Activated naive CD8-positive, alpha-beta T cell treated with anti-CD3 and anti-CD28 coated beads, Interleukin-2, amount 10 ng/mL, durations not matched to agents 7 days and 5 days (primary cell): ENCODE results near the gene USP49. TPM values are rescaled to one million over a fixed set of nuclear protein-coding genes. Genes with fewer than 3 reads are reported as not detected.

Experiments
- ATAC-seq: fragments of 150-1000 bp; cut with Tn5 transposase; one replicate; pipeline ENCODE4 v1.10.0; 2021; ENCODE audit warnings: low read depth, moderate library complexity
- POLR2A ChIA-PET: fragments of 350-600 bp; sonication (Branson Sonifier 250); formaldehyde crosslinking; loops from one replicate; lab custom pipeline; 2021; ENCODE audit warnings: antibody characterized with exemption; lab: Charles Lee
- DNase-seq: peaks from one replicate; pipeline ENCODE4 v3.0.0; 2021
- H3K27ac Mint-ChIP-seq: one replicate; pipeline ENCODE4 v1.8.0; 2022; ENCODE audit warnings: mild to moderate bottlenecking, mixed read lengths
- H3K27me3 Mint-ChIP-seq: one replicate; pipeline ENCODE4 v1.8.0; 2022; ENCODE audit warnings: mild to moderate bottlenecking, moderate library complexity, mixed read lengths
- H3K36me3 Mint-ChIP-seq: one replicate; pipeline ENCODE4 v1.8.0; 2021; ENCODE audit warnings: mild to moderate bottlenecking, mixed read lengths
- H3K4me1 Mint-ChIP-seq: one replicate; pipeline ENCODE4 v1.8.0; 2021; ENCODE audit warnings: mixed read lengths
- H3K4me3 Mint-ChIP-seq: one replicate; pipeline ENCODE4 v1.8.0; 2022; ENCODE audit warnings: mild to moderate bottlenecking, moderate library complexity, mixed read lengths
- H3K9me3 Mint-ChIP-seq: one replicate; pipeline ENCODE4 v1.8.0; 2021; ENCODE audit warnings: mixed read lengths
- total RNA-seq, 2 experiments: library from RNA; stranded (reverse); gene quantifications; one replicate each; pipeline ENCODE4 v1.2.3, GENCODE V29; 2021

Gene USP49
- total RNA-seq, 2 experiments from 2014 or later, result 5.8 to 6.9 TPM

DNA sequence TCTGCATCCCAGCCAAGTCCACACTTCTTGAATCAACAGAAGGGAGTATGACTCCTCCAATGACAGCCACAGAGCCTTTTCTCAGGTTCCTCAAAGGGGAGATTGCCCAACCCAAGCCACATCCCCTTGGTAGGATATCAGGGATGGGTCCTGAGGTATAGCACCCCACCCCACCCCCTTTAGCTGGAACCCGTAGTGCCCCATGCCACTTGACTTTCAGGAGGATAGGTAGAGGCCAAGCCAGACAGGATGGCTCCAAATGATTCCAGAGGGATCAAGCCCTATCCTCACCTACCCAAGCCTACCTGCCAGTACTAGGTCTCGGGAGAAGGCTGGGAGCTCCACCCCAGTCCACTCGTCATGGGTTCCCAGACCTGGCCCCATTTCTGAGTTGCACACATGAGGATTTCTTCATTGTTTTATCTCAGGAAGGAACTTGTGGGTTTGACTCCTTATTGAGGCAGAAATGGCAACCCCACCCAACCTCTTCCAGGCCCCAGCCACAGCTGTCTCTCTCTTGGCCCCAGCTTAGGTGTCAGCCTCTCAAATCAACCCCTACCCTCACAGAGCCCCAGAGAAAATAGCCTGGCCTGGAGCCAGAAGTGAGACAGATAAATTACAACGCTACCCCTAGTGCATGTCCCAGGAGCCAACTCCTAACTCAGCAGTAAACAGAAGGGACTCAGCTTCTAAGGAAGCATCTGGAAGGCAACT lies 42.8 kb upstream of the USP49 start:
- Mint-ChIP-seq H3K27ac (peak overlapping the region; percentile 94), H3K4me1 (peaks cover 50% of the 10 kb centered on the region), H3K4me3 (peak overlapping the region; percentile 100), H3K27me3 (no peaks in the 10 kb centered on the region), H3K36me3 (peaks cover 60% of the 10 kb centered on the region), H3K9me3 (no peaks in the 10 kb centered on the region)
- POLR2A ChIA-PET, result interaction anchor here (0.5 to 20.2 kb wide), 10 partner anchors 13 to 103 kb away, joined by 4 to 556 read pairs (median 12); partner anchors contain the start of genes BYSL, MED20 and TAF8
- DNase-seq (peak; percentile 53), ATAC-seq (peak; percentile 6)

DNA sequence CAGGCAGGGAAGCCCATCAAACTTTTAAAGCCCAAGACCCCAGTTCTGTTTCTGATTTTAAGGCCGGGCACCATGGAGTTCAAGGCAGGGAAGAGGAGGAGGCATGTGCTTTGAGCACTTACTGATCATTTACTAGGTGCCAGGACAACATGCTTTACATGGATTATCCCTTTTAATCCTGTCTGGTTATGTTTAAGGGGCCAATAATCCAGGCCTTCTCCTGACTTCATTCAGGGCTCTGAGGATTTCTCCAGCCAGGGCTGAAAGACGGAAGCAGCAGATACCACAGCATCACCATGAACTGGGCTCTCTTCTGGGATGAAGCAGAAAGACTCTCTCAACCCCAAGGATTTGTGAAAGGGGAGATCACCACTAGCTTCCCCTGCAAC lies 42.3 kb upstream of the USP49 start:
- H3K9me3 Mint-ChIP-seq, result no peaks in the 10 kb centered on the region
- POLR2A ChIA-PET, result interaction anchor here (1.2 to 20.2 kb wide), 7 partner anchors 12 to 151 kb away, joined by 3 to 556 read pairs (median 38); partner anchors contain the start of genes BYSL, MED20 and TAF8
- peak overlapping the region; percentile 100 for H3K4me3 Mint-ChIP-seq
- peaks cover 51% of the 10 kb centered on the region for H3K4me1 Mint-ChIP-seq
- H3K27ac Mint-ChIP-seq, result peak overlapping the region; percentile 94
- no peaks in the 10 kb centered on the region for H3K27me3 Mint-ChIP-seq
- DNase-seq (no peak), ATAC-seq (no peak)
- peaks cover 64% of the 10 kb centered on the region for H3K36me3 Mint-ChIP-seq

DNA sequence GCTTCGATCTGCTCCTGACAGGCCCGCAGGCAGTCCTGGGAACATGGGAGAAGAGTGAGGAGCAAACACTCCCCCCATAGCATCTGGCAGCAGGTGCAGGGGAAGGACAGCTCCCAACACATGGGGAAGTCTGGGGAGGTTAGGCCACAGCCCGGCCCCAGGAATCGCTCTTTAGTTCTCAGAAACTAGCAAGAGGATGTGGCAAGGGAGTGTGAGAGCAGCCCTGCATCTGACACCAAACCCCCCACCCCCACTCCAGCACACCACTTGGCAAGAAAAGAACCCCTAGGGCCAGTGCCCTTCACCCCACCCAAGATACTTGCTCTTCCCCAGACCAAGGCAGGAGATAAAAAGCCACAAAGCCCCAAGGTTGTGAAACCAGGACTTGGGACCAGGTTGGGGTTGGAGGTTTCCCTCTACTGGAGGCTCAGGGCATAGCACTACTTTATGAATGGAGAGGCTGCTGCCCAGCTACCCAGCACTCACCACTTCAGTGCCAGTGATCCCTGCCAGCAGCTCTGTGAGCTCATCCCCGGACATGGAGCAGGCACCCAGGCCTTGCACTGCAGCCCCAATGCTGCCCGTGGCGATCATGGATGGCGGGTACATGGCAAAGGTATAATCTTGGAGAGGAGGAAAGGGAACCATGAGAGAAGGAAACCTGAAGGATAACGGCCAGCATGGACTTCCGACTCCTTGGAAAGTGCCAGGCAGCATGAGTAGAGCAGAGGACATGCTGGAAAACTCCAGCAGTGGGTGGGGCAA lies 41.1 kb upstream of the USP49 start:
- H3K27ac Mint-ChIP-seq, result peak overlapping the region; percentile 90
- DNase-seq (peak; percentile 80), ATAC-seq (peak; percentile 76)
- POLR2A ChIA-PET, result interaction anchor here (0.6 to 20.2 kb wide), 14 partner anchors 11 to 168 kb away, joined by 3 to 556 read pairs (median 4); partner anchors contain the start of genes BYSL, MED20, TAF8 and USP49
- peaks cover 74% of the 10 kb centered on the region for H3K36me3 Mint-ChIP-seq
- no peaks in the 10 kb centered on the region for H3K27me3 Mint-ChIP-seq
- H3K9me3 Mint-ChIP-seq, result no peaks in the 10 kb centered on the region
- peaks cover 56% of the 10 kb centered on the region for H3K4me1 Mint-ChIP-seq
- H3K4me3 Mint-ChIP-seq, result peak overlapping the region; percentile 100

DNA sequence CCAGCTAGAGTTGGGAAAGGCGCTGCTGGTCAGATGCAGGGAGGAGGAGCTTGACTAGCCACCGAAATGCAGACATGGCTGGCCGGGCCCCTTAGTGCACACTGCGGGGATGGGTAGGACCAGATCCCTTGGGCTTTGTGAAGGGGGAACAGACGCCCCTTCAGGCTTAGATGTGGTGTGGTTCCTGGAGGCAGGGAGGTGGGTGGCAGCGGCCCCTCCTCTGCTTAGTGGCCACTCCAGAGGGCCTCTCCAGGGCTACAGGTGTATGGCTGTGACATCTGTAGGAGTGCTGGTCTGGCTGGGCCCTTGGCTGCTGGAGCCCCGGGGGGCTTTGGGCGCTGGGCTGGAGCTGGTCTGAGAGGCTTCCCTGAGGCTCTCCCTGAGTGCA lies 40.5 kb upstream of the USP49 start:
- Mint-ChIP-seq H3K36me3 (peaks cover 75% of the 10 kb centered on the region), H3K4me3 (peak overlapping the region; percentile 100), H3K9me3 (no peaks in the 10 kb centered on the region), H3K27ac (peak overlapping the region; percentile 90), H3K27me3 (no peaks in the 10 kb centered on the region), H3K4me1 (peaks cover 57% of the 10 kb centered on the region)
- DNase-seq, result no peak
- POLR2A ChIA-PET, result interaction anchor here (0.8 to 20.2 kb wide), 12 partner anchors 11 to 168 kb away, joined by 3 to 556 read pairs (median 6); partner anchors contain the start of genes BYSL, MED20, TAF8 and TOMM6
- ATAC-seq, result no peak

DNA sequence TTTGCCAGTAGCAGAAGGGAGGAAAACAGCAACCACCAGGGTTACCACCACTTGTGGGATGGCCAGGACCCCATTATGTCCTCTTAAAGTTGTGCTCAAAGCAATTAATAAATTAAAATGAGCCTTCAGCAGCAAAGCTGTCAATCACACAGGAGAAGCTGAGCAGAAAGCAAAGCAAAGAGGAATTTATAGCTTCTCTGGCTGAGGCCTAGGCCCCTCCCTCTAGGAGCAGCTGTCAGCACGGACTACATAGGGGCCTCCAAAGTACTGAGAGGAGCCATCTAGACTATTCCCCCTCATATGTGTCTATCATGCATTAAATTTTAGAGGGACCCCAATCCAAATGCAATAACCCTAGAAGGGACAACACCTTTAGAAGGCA lies 40.0 kb upstream of the USP49 start:
- POLR2A ChIA-PET, result interaction anchor here (0.8 to 20.2 kb wide), 9 partner anchors 10 to 148 kb away, joined by 3 to 556 read pairs (median 8); partner anchors contain the start of genes BYSL, MED20, TAF8 and TOMM6
- ATAC-seq (no peak), DNase-seq (no peak)
- Mint-ChIP-seq H3K27me3 (no peaks in the 10 kb centered on the region), H3K9me3 (no peaks in the 10 kb centered on the region), H3K4me1 (peaks cover 57% of the 10 kb centered on the region), H3K27ac (peak overlapping the region; percentile 90), H3K36me3 (peaks cover 70% of the 10 kb centered on the region), H3K4me3 (peak overlapping the region; percentile 100)

DNA sequence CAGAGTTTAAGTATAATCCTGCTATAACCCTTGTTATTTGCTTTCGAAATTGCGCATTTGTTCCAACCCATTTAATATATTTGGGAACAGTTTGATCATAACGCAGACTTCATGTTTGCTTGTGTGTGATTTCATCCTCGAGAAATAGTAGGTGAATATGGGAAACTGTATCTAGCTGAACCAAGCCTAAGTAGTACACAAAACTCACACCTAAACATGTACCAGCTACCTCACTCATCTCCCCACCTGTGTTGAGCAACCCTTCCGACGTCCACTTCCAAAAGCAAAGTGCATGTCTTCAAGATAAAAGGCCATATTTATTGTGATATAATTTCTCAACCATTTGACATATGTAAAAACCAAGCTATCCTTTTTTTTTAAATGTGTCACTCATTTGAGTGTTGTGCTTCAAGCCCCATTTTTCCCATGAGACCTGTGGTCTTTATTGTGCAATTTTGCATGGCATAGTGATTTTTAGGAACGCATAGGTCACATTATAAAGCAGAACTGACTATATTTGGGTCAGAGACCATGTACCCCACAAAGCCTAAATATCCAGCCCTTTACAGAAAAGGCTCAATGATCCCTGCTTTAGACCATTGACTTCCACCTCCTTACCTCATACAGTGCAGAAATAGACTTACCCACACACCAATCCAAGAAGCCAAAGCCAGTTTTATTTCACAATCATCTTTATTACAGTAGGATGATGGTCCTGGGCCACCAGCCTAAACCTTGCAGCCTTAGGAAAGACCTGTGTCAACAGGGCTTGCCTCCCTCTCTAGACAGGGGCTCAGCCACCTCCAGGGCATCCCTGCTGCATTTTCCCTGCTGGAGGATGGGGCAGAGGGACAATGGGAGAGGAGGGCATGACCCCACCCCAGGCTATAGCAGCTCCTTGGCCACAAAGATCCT lies 39.4 kb upstream of the USP49 start:
- Mint-ChIP-seq H3K9me3 (no peaks in the 10 kb centered on the region), H3K27ac (peak overlapping the region; percentile 90), H3K27me3 (no peaks in the 10 kb centered on the region), H3K36me3 (peaks cover 64% of the 10 kb centered on the region), H3K4me3 (peak overlapping the region; percentile 100), H3K4me1 (peaks cover 58% of the 10 kb centered on the region)
- POLR2A ChIA-PET, result interaction anchor here (0.6 to 20.2 kb wide), 6 partner anchors 8 to 147 kb away, joined by 3 to 556 read pairs (median 4); partner anchors contain the start of genes BYSL, MED20, TAF8 and TOMM6
- ATAC-seq (no peak), DNase-seq (no peak)

DNA sequence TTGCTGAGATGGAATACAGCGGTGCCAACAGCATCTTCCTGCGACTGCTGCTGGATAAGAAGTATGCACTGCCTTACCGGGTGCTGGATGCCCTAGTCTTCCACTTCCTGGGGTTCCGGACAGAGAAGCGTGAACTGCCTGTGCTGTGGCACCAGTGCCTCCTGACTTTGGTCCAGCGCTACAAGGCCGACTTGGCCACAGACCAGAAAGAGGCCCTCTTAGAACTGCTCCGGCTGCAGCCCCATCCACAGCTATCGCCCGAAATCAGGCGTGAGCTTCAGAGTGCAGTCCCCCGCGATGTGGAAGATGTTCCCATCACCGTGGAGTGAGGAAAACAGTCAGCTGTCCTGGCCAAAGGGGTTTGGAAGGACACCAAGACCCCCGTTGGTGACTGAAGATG lies 37.2 kb upstream of the USP49 start:
- no peak for DNase-seq
- Mint-ChIP-seq H3K4me3 (no peak overlapping the region), H3K9me3 (no peaks in the 10 kb centered on the region), H3K27ac (peak overlapping the region; percentile 66), H3K4me1 (peaks cover 48% of the 10 kb centered on the region), H3K36me3 (peaks cover 49% of the 10 kb centered on the region), H3K27me3 (no peaks in the 10 kb centered on the region)
- POLR2A ChIA-PET, result interaction anchor here (0.9 to 20.2 kb wide), 3 partner anchors 7 to 109 kb away, joined by 4 to 556 read pairs (median 159); partner anchors contain the start of genes BYSL, MED20 and TAF8
- ATAC-seq, result no peak

DNA sequence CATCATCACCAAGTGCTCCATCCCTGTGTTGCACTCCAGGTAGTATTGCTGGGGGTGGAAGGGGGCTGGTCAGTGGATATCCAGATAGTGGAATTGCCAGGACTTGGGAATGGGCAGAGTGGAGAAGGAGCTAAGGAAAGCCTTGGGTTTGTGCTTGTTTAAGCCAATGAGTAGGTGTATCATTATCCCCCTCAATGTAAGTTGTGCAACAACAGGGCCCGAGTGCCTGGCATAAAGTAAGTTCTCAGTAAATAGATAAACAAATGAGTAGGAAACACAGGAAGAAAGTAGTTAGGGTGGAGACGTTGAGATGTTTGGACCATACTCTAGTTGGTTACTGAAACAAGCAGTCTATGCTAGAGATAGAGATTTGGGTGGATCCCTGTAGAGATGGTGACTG lies 36.6 kb upstream of the USP49 start:
- H3K9me3 Mint-ChIP-seq, result no peaks in the 10 kb centered on the region
- DNase-seq (no peak), ATAC-seq (no peak)
- H3K4me1 Mint-ChIP-seq, result peaks cover 43% of the 10 kb centered on the region
- H3K27me3 Mint-ChIP-seq, result no peaks in the 10 kb centered on the region
- peaks cover 45% of the 10 kb centered on the region for H3K36me3 Mint-ChIP-seq
- POLR2A ChIA-PET, result interaction anchor here (12.3 to 20.2 kb wide), 2 partner anchors 7 to 109 kb away, joined by 159 to 556 read pairs; partner anchors contain the start of genes BYSL, MED20 and TAF8
- H3K4me3 Mint-ChIP-seq, result no peak overlapping the region
- H3K27ac Mint-ChIP-seq, result peak overlapping the region; percentile 66

DNA sequence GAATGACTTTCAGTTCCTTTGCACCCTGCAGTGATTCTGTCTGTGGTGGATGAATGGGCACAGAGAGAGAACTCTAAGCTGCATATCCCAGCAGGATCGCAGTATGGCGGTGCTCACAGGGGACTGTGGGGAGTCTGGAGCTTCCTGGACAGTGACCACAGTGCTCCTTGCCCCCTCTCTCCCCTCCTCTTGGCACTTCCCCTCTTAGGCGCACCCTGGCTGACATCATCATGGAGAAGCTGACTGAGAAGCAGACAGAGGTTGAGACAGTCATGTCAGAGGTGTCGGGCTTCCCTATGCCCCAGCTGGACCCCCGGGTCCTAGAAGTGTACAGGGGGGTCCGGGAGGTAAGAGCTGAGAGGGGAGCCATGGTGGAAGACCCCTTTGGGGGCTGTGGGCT lies 34.7 kb upstream of the USP49 start:
- DNase-seq (no peak), ATAC-seq (no peak)
- H3K36me3 Mint-ChIP-seq, result peaks cover 36% of the 10 kb centered on the region
- H3K9me3 Mint-ChIP-seq, result no peaks in the 10 kb centered on the region
- POLR2A ChIA-PET, result interaction anchor here (10.1 to 20.2 kb wide), 3 partner anchors 5 to 111 kb away, joined by 159 to 556 read pairs (median 159); partner anchors contain the start of genes BYSL, MED20 and TAF8
- H3K4me3 Mint-ChIP-seq, result no peak overlapping the region
- no peaks in the 10 kb centered on the region for H3K27me3 Mint-ChIP-seq
- H3K27ac Mint-ChIP-seq, result no peak overlapping the region
- H3K4me1 Mint-ChIP-seq, result peaks cover 32% of the 10 kb centered on the region

DNA sequence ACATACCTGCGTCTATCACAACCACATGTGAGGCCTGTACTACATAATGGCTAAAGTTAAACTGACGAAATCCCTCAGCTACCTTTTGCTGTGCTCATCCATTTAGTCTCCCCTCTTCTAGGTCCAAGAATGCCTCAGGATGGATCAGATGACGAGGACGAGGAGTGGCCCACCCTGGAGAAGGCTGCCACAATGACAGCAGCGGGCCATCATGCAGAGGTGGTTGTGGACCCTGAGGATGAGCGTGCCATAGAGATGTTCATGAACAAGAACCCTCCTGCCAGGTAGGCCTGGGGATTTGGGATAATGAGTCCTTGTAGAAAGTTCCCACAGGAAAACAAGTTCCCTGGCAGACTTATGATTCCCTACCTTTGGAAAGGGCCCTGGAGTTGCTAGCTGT lies 32.1 kb upstream of the USP49 start:
- DNase-seq (no peak), ATAC-seq (no peak)
- H3K4me3 Mint-ChIP-seq, result no peak overlapping the region
- H3K27me3 Mint-ChIP-seq, result no peaks in the 10 kb centered on the region
- POLR2A ChIA-PET, result interaction anchor here (1.1 to 20.2 kb wide), 3 partner anchors 8 to 114 kb away, joined by 4 to 556 read pairs (median 159); partner anchors contain the start of gene TAF8
- peaks cover 39% of the 10 kb centered on the region for H3K4me1 Mint-ChIP-seq
- no peak overlapping the region for H3K27ac Mint-ChIP-seq
- peaks cover 36% of the 10 kb centered on the region for H3K36me3 Mint-ChIP-seq
- H3K9me3 Mint-ChIP-seq, result no peaks in the 10 kb centered on the region

DNA sequence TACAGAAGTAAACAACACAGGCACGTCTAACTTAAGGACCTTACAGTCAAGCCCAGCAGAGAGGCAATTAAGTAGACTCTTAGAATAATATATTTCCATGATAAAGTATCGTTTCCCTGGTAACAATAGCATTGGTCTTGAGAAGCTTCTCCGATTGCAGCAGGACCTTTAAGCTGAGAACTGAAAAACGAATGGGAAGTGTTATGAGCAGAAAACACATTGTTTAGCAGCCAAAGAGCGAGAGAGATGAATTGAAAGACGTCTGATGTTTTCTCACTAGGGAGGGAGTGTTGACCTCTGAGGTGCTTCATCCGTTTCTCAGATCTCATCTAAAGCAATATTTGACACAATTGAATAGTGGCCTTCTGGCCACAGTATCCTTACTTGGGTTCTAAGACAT lies 27.0 kb upstream of the USP49 start:
- POLR2A ChIA-PET, result interaction anchor here (0.8 to 10.1 kb wide), 9 partner anchors 13 to 135 kb away, joined by 4 to 159 read pairs (median 8); partner anchors contain the start of genes TAF8, TOMM6 and USP49
- H3K9me3 Mint-ChIP-seq, result no peaks in the 10 kb centered on the region
- ATAC-seq (no peak), DNase-seq (no peak)
- H3K4me3 Mint-ChIP-seq, result peak overlapping the region; percentile 96
- peaks cover 38% of the 10 kb centered on the region for H3K4me1 Mint-ChIP-seq
- H3K36me3 Mint-ChIP-seq, result peaks cover 21% of the 10 kb centered on the region
- peak overlapping the region; percentile 96 for H3K27ac Mint-ChIP-seq
- no peaks in the 10 kb centered on the region for H3K27me3 Mint-ChIP-seq

DNA sequence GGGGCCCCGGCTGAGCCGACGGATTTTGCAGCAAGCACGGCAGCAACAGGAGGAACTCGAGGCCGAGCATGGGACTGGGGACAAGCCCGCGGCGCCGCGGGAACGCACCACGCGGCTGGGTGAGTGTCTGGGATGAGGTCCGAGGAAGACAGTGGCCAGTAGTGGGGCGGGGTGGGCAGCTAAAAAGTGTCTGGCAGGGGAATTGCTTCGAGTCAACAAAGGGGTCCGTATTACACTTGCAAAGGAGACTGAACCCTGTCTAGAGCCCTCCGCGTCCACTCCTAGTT lies 26.5 kb upstream of the USP49 start:
- peak overlapping the region; percentile 96 for H3K27ac Mint-ChIP-seq
- ATAC-seq (peak; percentile 15), DNase-seq (no peak)
- H3K27me3 Mint-ChIP-seq, result no peaks in the 10 kb centered on the region
- peaks cover 21% of the 10 kb centered on the region for H3K36me3 Mint-ChIP-seq
- POLR2A ChIA-PET, result interaction anchor here (0.6 to 10.1 kb wide), 16 partner anchors 11 to 295 kb away, joined by 3 to 159 read pairs (median 6); partner anchors contain the start of genes TAF8, TOMM6 and USP49
- H3K4me3 Mint-ChIP-seq, result peak overlapping the region; percentile 96
- no peaks in the 10 kb centered on the region for H3K9me3 Mint-ChIP-seq
- peaks cover 38% of the 10 kb centered on the region for H3K4me1 Mint-ChIP-seq
